Left kidney (tissue), 8 donors: ENCODE results near the gene LAYN. TPM values are rescaled to one million over a fixed set of nuclear protein-coding genes. Genes with fewer than 3 reads are reported as not detected.
A peak's percentile ranks its signal among the peaks of the same experiment; 100 is the strongest.

Source experiments
- DNase-seq: peaks from one replicate; pipeline ENCODE4 v3.0.0-alpha.2; 2013
- long read RNA-seq, 8 donors: transcript quantifications; one replicate each; lab custom pipeline, GENCODE V29; 2026
- polyA plus RNA-seq: library from polyadenylated mRNA; unstranded; fragments of 120-200 nt; gene quantifications from one replicate; pipeline ENCODE4 v1.2.1, GENCODE V29; 2013; ENCODE audit not compliant: insufficient read length

LAYN gene
- polyA plus RNA-seq = 7.3 TPM
- long read RNA-seq, donor 1, partial matches to known transcripts = 0 of 1 reads
- long read RNA-seq, donor 1, other reads (novel, unspliced or antisense) = 0 of 1 reads
- long read RNA-seq, donor 2, partial matches to known transcripts = 0 of 1 reads
- long read RNA-seq, donor 2, other reads (novel, unspliced or antisense) = 0 of 1 reads
- long read RNA-seq, donor 3, partial matches to known transcripts = 0 of 1 reads
- long read RNA-seq, donor 3, other reads (novel, unspliced or antisense) = 0 of 1 reads
- long read RNA-seq, donor 4, partial matches to known transcripts = 0 of 1 reads
- long read RNA-seq, donor 4, other reads (novel, unspliced or antisense) = 0 of 1 reads
- long read RNA-seq, donor 5 = 0 reads
- long read RNA-seq, donor 6 = 0 reads
- long read RNA-seq, donor 7, partial matches to known transcripts = 8 of 10 reads
- long read RNA-seq, donor 7, other reads (novel, unspliced or antisense) = 0 of 10 reads
- long read RNA-seq, donor 8, partial matches to known transcripts = 0 of 2 reads
- long read RNA-seq, donor 8, other reads (novel, unspliced or antisense) = 0 of 2 reads

- DNase-seq = peak; percentile 52
Measured at GRCh38 chr11:111540114-111540936, at the start of gene LAYN. Gene LAYN, plus strand, starts transcription at chr11:111540720. Its CDS starts 124 bp downstream, at chr11:111540844.

- DNase-seq = no peak
Measured at GRCh38 chr11:111494040-111494439, 46.5 kb upstream of the LAYN start.

GRCh38 chr11:111499483-111499882, 41.0 kb upstream of the LAYN start:
- no peak for DNase-seq

- no peak for DNase-seq
Measured at GRCh38 chr11:111500481-111500880, 40.0 kb upstream of the LAYN start.

- DNase-seq = no peak
Measured at GRCh38 chr11:111502611-111503010, 37.9 kb upstream of the LAYN start.

GRCh38 chr11:111510311-111510710, 30.2 kb upstream of the LAYN start:
- DNase-seq = no peak

GRCh38 chr11:111512296-111513239, 28.0 kb upstream of the LAYN start, which contains the start of gene BTG4:
Gene BTG4, minus strand, starts transcription at chr11:111512386. Its CDS starts 13,610 bp downstream, at chr11:111498776.
- no peak for DNase-seq

GRCh38 chr11:111513240-111513605, 27.3 kb upstream of the LAYN start:
- DNase-seq = no peak

- no peak for DNase-seq
Measured at GRCh38 chr11:111514216-111515031, 26.1 kb upstream of the LAYN start, which contains the start of gene HOATZ. Gene HOATZ, plus strand, starts transcription at chr11:111514778. Its CDS starts 7 bp downstream, at chr11:111514785.

GRCh38 chr11:111515591-111515990, 24.9 kb upstream of the LAYN start:
- no peak for DNase-seq

- DNase-seq = no peak
Measured at GRCh38 chr11:111518668-111519067, 21.9 kb upstream of the LAYN start.

GRCh38 chr11:111520560-111520959, 20.0 kb upstream of the LAYN start:
- no peak for DNase-seq

GRCh38 chr11:111521135-111521534, 19.4 kb upstream of the LAYN start:
- DNase-seq = no peak

GRCh38 chr11:111522426-111522825, 18.1 kb upstream of the LAYN start:
- DNase-seq = no peak

- no peak for DNase-seq
Measured at GRCh38 chr11:111523343-111523742, 17.2 kb upstream of the LAYN start.

- no peak for DNase-seq
Measured at GRCh38 chr11:111524056-111524455, 16.5 kb upstream of the LAYN start.

- DNase-seq = no peak
Measured at GRCh38 chr11:111525456-111525855, 15.1 kb upstream of the LAYN start.

GRCh38 chr11:111526501-111526900, 14.0 kb upstream of the LAYN start:
- DNase-seq = no peak

- no peak for DNase-seq
Measured at GRCh38 chr11:111527279-111527678, 13.2 kb upstream of the LAYN start.

GRCh38 chr11:111528557-111528956, 12.0 kb upstream of the LAYN start:
- DNase-seq = no peak

- DNase-seq = no peak
Measured at GRCh38 chr11:111530091-111530490, 10.4 kb upstream of the LAYN start.
